HG02798 (cell line): Measurements from ENCODE around the gene GTF2IRD1.
"Not testable (repeated sequence)": the region's sequence is repeated elsewhere in the genome, so short reads cannot be mapped to it uniquely, and the experiment has no call there.

Experiments used
- ATAC-seq: cut with Tn5 transposase; IDR thresholded peaks from one replicate; pipeline ENCODE4 v1.9.1; 2021; ENCODE audit warnings: mild to moderate bottlenecking; ENCODE audit not compliant: unreplicated experiment, poor library complexity

Gene GTF2IRD1

GRCh38 chr7:74507538-74508319, 54.0 kb downstream of the GTF2IRD1 start:
- ATAC-seq: no peak

- not testable (repeated sequence) for ATAC-seq
These were observed 55.7 kb downstream of the GTF2IRD1 start for GRCh38 chr7:74509453-74509852.

GRCh38 chr7:74511345-74511744, 57.6 kb downstream of the GTF2IRD1 start:
- ATAC-seq: no peak

- no peak for ATAC-seq
These were observed 59.1 kb downstream of the GTF2IRD1 start for GRCh38 chr7:74512762-74513161.

GRCh38 chr7:74514131-74514591, 60.5 kb downstream of the GTF2IRD1 start:
- ATAC-seq: no peak

- ATAC-seq: no peak
These were observed 61.6 kb downstream of the GTF2IRD1 start for GRCh38 chr7:74515276-74515675.

GRCh38 chr7:74516214-74516613, 62.5 kb downstream of the GTF2IRD1 start:
- ATAC-seq: no peak

GRCh38 chr7:74518041-74518440, 64.3 kb downstream of the GTF2IRD1 start:
- no peak for ATAC-seq

GRCh38 chr7:74518654-74519053, 64.9 kb downstream of the GTF2IRD1 start:
- ATAC-seq: no peak

- no peak for ATAC-seq
These were observed 65.7 kb downstream of the GTF2IRD1 start for GRCh38 chr7:74519395-74519794.

GRCh38 chr7:74521855-74522254, 68.1 kb downstream of the GTF2IRD1 start:
- no peak for ATAC-seq

GRCh38 chr7:74522281-74522905, 68.7 kb downstream of the GTF2IRD1 start:
- ATAC-seq: no peak

GRCh38 chr7:74523015-74523414, 69.3 kb downstream of the GTF2IRD1 start:
- ATAC-seq: no peak

- no peak for ATAC-seq
These were observed 71.4 kb downstream of the GTF2IRD1 start for GRCh38 chr7:74525140-74525539.

GRCh38 chr7:74525881-74526280, 72.2 kb downstream of the GTF2IRD1 start:
- no peak for ATAC-seq

- ATAC-seq: no peak
These were observed 73.1 kb downstream of the GTF2IRD1 start for GRCh38 chr7:74526780-74527179.

- no peak for ATAC-seq
These were observed 74.1 kb downstream of the GTF2IRD1 start for GRCh38 chr7:74527842-74528241.

GRCh38 chr7:74528773-74529172, 75.1 kb downstream of the GTF2IRD1 start:
- not testable (repeated sequence) for ATAC-seq

GRCh38 chr7:74535951-74536356, 82.2 kb downstream of the GTF2IRD1 start:
- ATAC-seq: no peak

GRCh38 chr7:74541937-74542336, 88.2 kb downstream of the GTF2IRD1 start:
- ATAC-seq: not testable (repeated sequence)

GRCh38 chr7:74542558-74543117, 88.9 kb downstream of the GTF2IRD1 start:
- ATAC-seq: no peak
